Activated effector memory CD4-positive, alpha-beta T cell treated with anti-CD3 and anti-CD28 coated beads, Interleukin-2, amount 50 U/mL, for 16 hours (primary cell): ENCODE results near the gene ST7.

ENCODE experiments used
- DNase-seq: peaks from one replicate; pipeline ENCODE4 v3.0.0-alpha.2; 2020

The ST7 gene

GRCh38 chr7:117034851-117035464 lies 81.7 kb downstream of the ST7 start:
- no peak for DNase-seq

- DNase-seq, result no peak
Measured at GRCh38 chr7:117035465-117035862, 82.2 kb downstream of the ST7 start.

- no peak for DNase-seq
Measured at GRCh38 chr7:117036053-117036669, 82.9 kb downstream of the ST7 start.

- no peak for DNase-seq
Measured at GRCh38 chr7:117036836-117037235, 83.5 kb downstream of the ST7 start.

GRCh38 chr7:117038408-117038807 lies 85.1 kb downstream of the ST7 start:
- no peak for DNase-seq

- no peak for DNase-seq
Measured at GRCh38 chr7:117041007-117041406, 87.7 kb downstream of the ST7 start.

GRCh38 chr7:117041822-117042221 lies 88.5 kb downstream of the ST7 start:
- no peak for DNase-seq

- DNase-seq, result no peak
Measured at GRCh38 chr7:117043108-117043825, 90.0 kb downstream of the ST7 start.

GRCh38 chr7:117044664-117045063 lies 91.4 kb downstream of the ST7 start:
- DNase-seq, result no peak

- no peak for DNase-seq
Measured at GRCh38 chr7:117045927-117046710, 92.8 kb downstream of the ST7 start.

- DNase-seq, result no peak
Measured at GRCh38 chr7:117047496-117047895, 94.2 kb downstream of the ST7 start.

- no peak for DNase-seq
Measured at GRCh38 chr7:117048114-117048866, 95.0 kb downstream of the ST7 start.

GRCh38 chr7:117048882-117049281 lies 95.6 kb downstream of the ST7 start:
- no peak for DNase-seq

- no peak for DNase-seq
Measured at GRCh38 chr7:117051808-117052207, 98.5 kb downstream of the ST7 start.

GRCh38 chr7:117053432-117053831 lies 100.1 kb downstream of the ST7 start:
- no peak for DNase-seq

- no peak for DNase-seq
Measured at GRCh38 chr7:117061751-117062150, 108.5 kb downstream of the ST7 start.

GRCh38 chr7:117062300-117062699 lies 109.0 kb downstream of the ST7 start:
- no peak for DNase-seq

- DNase-seq, result no peak
Measured at GRCh38 chr7:117064688-117065087, 111.4 kb downstream of the ST7 start.

GRCh38 chr7:117065571-117066150 lies 112.4 kb downstream of the ST7 start:
- no peak for DNase-seq

GRCh38 chr7:117066668-117067067 lies 113.4 kb downstream of the ST7 start:
- DNase-seq, result no peak

- no peak for DNase-seq
Measured at GRCh38 chr7:117067340-117067739, 114.0 kb downstream of the ST7 start.

- no peak for DNase-seq
Measured at GRCh38 chr7:117068511-117069145, 115.3 kb downstream of the ST7 start.
